Measurements from ENCODE around the gene ZW10. TPM values are rescaled to one million over a fixed set of nuclear protein-coding genes. Genes with fewer than 3 reads are reported as not detected.

ZW10 gene
- total RNA-seq, 2 donors from 2014 or later, result 24.1 to 26.4 TPM

DNA sequence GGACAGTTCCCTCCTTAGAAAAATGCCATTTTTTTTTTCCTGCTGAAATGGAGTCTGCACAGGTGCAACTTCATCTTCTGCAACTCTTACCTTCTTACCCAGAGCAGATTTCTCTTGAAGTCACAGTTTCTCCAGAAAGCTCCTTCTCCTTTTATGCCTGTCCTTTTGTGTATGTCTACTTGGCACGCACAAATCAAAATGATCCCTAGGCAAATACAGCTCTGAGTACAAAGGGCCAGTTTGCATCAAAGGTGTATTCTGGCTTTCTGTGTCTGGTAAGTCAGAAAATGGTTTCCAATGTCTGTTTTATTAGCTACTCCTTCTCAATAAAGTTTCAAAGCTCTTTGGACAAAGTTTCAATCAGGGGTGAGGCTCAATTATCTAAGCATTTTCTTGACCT is 8.6 kb upstream of the ZW10 start:
- Mint-ChIP-seq H3K36me3 (ENCODE audit: low read depth) (no peaks in the 10 kb centered on the region), H3K4me1 (no peaks in the 10 kb centered on the region), H3K27ac (no peak overlapping the region), H3K27me3 (ENCODE audit: insufficient read depth) (peaks cover 15% of the 10 kb centered on the region), H3K9me3 (no peaks in the 10 kb centered on the region), H3K4me3 (no peak overlapping the region)
- Histone ChIP-seq H3K27me3 (ENCODE audit: control insufficient read depth, insufficient read depth, low read length, poor library complexity, severe bottlenecking) (peaks cover 6% of the 10 kb centered on the region), H3K27ac (ENCODE audit: low read depth, low read length) (no peak overlapping the region), H3K9ac (ENCODE audit: extremely low read depth, low read length, poor library complexity, severe bottlenecking) (no peak overlapping the region), H3K36me3 (ENCODE audit: control insufficient read depth, insufficient read depth, low read length) (no peaks in the 10 kb centered on the region), H3K4me1 (ENCODE audit: control insufficient read depth, insufficient read depth, low read length) (no peaks in the 10 kb centered on the region), H3K4me3 (ENCODE audit: low read length) (no peak overlapping the region), H3K9me3 (ENCODE audit: control insufficient read depth, low read length) (no peaks in the 10 kb centered on the region)
- WGBS, 2 experiments (ENCODE audit: insufficient coverage in 1 of 2, insufficient read length in 1 of 2), result 89 to 95% methylated on average over 1 of the region's 1 CpG
- DNase-seq, result no peak
- TF ChIP-seq, protein P1, sequence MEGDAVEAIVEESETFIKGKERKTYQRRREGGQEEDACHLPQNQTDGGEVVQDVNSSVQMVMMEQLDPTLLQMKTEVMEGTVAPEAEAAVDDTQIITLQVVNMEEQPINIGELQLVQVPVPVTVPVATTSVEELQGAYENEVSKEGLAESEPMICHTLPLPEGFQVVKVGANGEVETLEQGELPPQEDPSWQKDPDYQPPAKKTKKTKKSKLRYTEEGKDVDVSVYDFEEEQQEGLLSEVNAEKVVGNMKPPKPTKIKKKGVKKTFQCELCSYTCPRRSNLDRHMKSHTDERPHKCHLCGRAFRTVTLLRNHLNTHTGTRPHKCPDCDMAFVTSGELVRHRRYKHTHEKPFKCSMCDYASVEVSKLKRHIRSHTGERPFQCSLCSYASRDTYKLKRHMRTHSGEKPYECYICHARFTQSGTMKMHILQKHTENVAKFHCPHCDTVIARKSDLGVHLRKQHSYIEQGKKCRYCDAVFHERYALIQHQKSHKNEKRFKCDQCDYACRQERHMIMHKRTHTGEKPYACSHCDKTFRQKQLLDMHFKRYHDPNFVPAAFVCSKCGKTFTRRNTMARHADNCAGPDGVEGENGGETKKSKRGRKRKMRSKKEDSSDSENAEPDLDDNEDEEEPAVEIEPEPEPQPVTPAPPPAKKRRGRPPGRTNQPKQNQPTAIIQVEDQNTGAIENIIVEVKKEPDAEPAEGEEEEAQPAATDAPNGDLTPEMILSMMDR (conservative IDR thresholded peaks at IDR 0.05), result no peak

DNA sequence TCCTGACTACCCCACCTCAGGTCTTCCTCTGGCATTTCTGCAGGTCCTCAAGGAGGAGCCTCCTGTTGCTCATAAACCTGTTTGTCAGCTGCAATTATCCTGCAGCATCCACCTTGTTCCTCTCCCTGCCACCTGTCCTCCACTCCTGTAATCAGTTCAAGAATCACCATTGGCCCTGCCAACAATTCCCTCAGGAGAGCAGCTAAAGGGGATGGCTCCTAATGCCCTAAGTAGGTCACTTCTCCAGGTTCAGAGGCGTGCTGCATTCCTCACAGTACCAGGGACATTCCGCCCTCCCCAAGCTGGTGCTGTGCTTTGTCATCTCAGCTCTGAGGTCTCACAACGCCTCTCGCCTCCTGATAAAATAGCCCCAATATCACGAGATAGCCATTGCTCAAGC is 8.2 kb upstream of the ZW10 start:
- Mint-ChIP-seq H3K27me3 (ENCODE audit: insufficient read depth) (peaks cover 13% of the 10 kb centered on the region), H3K36me3 (ENCODE audit: low read depth) (no peaks in the 10 kb centered on the region), H3K9me3 (no peaks in the 10 kb centered on the region), H3K4me3 (no peak overlapping the region), H3K4me1 (no peaks in the 10 kb centered on the region), H3K27ac (no peak overlapping the region)
- TF ChIP-seq, protein P1 (conservative IDR thresholded peaks at IDR 0.05), result no peak
- H3K4me3 ChIP-seq (ENCODE audit: low read length), result no peak overlapping the region
- H3K9me3 ChIP-seq (ENCODE audit: control insufficient read depth, low read length), result no peaks in the 10 kb centered on the region
- no peak overlapping the region for H3K9ac ChIP-seq (ENCODE audit: extremely low read depth, low read length, poor library complexity, severe bottlenecking)
- H3K4me1 ChIP-seq (ENCODE audit: control insufficient read depth, insufficient read depth, low read length), result no peaks in the 10 kb centered on the region
- DNase-seq, result peak; percentile 48
- no peaks in the 10 kb centered on the region for H3K36me3 ChIP-seq (ENCODE audit: control insufficient read depth, insufficient read depth, low read length)
- H3K27ac ChIP-seq (ENCODE audit: low read depth, low read length), result no peak overlapping the region
- peaks cover 8% of the 10 kb centered on the region for H3K27me3 ChIP-seq (ENCODE audit: control insufficient read depth, insufficient read depth, low read length, poor library complexity, severe bottlenecking)
- 82 to 87% methylated on average over 5 of the region's 5 CpGs for WGBS, 2 experiments (ENCODE audit: insufficient coverage in 1 of 2, insufficient read length in 1 of 2)

DNA sequence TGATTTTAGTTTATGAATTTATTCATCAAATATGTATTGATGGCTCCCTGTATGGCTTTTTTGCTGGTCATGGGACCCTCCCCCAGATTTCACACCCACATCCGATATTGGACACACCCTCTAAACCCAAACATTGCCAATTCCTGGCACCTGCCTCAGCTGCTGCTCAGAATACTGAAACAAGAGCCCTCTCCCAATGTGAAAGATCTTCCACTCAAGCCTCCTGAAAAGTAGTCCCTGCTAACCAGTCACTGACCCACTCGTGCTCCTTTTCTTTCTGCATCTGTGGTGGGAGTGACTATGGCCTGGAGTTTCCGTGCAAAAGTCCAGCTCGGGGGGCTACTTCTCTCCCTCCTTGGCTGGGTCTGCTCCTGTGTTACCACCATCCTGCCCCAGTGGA is 6.0 kb upstream of the ZW10 start, which contains the start of gene CLDN25:
CLDN25 (plus strand) TSS at position 301 of the 400 bp plus-strand sequence; CDS start at position 301, 0 bp downstream.
- Mint-ChIP-seq H3K9me3 (no peaks in the 10 kb centered on the region), H3K27me3 (ENCODE audit: insufficient read depth) (peaks cover 18% of the 10 kb centered on the region), H3K27ac (no peak within 1 kb of the TSS), H3K4me1 (no peaks in the 10 kb centered on the region), H3K4me3 (no peak within 1 kb of the TSS), H3K36me3 (ENCODE audit: low read depth) (no peaks in the 10 kb centered on the region)
- Histone ChIP-seq H3K27me3 (ENCODE audit: control insufficient read depth, insufficient read depth, low read length, poor library complexity, severe bottlenecking) (peaks cover 27% of the 10 kb centered on the region), H3K9ac (ENCODE audit: extremely low read depth, low read length, poor library complexity, severe bottlenecking) (no peak within 1 kb of the TSS), H3K4me3 (ENCODE audit: low read length) (no peak within 1 kb of the TSS), H3K9me3 (ENCODE audit: control insufficient read depth, low read length) (no peaks in the 10 kb centered on the region), H3K36me3 (ENCODE audit: control insufficient read depth, insufficient read depth, low read length) (no peaks in the 10 kb centered on the region), H3K27ac (ENCODE audit: low read depth, low read length) (no peak within 1 kb of the TSS), H3K4me1 (ENCODE audit: control insufficient read depth, insufficient read depth, low read length) (no peaks in the 10 kb centered on the region)
- WGBS, 2 experiments (ENCODE audit: insufficient coverage in 1 of 2, insufficient read length in 1 of 2), result 86 to 90% methylated on average over 4 of the region's 4 CpGs
- TF ChIP-seq, protein P1 (conservative IDR thresholded peaks at IDR 0.05), result no peak
- DNase-seq, result no peak

All from endodermal cell (in vitro differentiated cells).